ENCODE results near the gene SOCS1.
A peak's percentile ranks its signal among the peaks of the same experiment; 100 is the strongest.
"Not testable (repeated sequence)": the region's sequence is repeated elsewhere in the genome, so short reads cannot be mapped to it uniquely, and the experiment has no call there.

The SOCS1 gene

DNA sequence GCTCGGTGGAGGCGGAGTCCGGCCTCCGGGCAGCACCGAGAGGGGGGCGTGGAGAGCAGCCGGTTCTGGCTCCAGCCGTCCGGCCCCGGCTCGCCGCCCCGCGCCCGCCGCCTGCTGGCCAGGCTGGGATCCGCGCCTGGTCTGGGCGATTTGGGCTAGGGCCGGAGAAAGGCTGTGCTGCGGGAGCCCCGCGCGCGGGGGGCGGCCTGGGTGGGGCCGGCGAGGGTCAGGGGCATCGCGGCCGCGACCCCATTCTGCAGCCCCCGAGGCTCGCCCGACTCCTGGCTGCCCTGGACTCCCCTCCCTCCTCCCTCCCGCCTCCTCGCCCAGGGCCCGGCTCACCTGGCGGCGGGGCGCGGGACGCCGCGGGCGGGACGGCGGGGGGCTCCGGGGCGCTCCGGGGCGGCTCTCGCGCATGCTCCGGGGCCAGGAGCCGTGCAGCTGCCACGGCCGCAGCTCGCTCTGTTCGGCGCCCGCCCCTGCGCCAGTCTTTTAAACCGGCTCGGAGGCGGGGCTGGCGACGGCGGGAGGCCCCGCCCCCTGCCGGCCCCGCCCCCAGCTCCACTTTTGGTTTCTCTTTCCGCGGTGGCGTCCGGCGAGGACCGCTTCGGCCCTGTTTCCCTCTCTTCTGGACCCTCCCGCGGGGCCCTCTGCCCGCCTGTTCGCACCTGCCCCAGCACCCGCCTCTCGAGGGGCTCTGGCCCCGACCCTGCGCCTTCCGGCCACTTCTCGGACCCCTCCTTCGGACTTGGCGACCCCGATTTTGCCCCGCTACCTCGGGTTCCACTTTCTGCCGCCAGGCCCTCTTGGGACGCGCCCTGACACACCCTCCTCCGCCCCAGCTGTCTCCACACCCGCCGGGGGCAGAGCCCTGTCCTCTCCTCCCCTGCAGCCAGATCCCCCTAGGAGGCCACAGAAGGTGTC lies at the start of gene SOCS1:
Gene SOCS1, minus strand, starts transcription at position 468 of the 924 bp plus-strand sequence. CDS start 726 bp downstream, outside the sequence.
- peak; percentile 98 for DNase-seq

DNA sequence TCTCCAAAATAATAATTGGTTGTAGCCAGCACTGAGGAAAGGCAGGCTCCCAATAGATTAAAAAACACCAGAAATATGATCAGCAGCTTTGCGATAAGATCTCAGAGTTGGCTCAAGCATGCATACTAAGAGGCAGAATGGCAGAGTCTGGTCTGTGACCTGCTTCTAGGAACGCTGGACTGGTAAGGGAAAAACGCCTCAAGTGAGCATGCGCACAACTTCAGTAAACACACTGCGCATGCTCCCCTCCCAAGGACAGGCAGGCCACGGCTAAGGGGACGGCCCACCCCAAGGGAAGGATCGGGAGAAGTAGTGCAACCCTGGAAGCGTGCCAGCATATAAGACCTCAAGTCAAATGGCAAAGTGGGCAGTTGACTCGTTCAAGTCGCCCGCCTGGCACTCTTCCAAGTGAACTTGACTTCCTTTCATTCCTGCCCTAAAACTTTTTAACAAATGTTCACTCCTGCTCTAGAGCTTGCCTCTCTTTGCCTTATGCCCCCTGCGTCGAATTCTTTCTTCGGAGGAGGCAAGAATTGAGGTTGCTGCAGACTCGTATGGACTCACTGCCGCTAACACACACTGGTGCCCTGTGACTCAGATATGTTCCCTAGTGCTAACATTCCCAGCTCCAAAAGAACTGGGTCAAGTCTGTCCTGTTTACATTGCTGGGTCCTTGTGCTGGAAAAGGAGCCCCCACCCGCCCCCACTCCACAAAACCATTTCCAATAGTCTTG lies 47.6 kb upstream of the SOCS1 start:
- DNase-seq: no peak

DNA sequence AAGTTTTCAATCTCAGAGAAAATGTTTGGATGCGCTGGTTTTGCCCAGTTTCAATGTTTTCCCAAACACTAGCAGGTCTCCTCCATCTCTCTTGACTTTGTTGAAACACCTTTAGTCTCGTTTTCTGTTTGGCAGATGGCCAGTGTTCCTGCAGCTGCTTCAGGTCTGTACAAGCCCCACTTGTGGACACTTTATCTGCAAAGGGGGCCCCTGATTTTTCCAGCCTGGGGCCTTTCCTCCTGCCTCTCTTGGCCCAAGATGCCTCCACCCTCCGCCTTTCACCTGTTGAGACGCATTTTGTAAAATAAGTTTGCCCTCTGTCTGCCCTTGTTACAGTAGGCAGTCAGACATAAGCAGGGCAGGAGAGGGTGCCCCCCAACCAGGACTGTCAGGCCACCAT lies 47.0 kb upstream of the SOCS1 start:
- no peak for DNase-seq

DNA sequence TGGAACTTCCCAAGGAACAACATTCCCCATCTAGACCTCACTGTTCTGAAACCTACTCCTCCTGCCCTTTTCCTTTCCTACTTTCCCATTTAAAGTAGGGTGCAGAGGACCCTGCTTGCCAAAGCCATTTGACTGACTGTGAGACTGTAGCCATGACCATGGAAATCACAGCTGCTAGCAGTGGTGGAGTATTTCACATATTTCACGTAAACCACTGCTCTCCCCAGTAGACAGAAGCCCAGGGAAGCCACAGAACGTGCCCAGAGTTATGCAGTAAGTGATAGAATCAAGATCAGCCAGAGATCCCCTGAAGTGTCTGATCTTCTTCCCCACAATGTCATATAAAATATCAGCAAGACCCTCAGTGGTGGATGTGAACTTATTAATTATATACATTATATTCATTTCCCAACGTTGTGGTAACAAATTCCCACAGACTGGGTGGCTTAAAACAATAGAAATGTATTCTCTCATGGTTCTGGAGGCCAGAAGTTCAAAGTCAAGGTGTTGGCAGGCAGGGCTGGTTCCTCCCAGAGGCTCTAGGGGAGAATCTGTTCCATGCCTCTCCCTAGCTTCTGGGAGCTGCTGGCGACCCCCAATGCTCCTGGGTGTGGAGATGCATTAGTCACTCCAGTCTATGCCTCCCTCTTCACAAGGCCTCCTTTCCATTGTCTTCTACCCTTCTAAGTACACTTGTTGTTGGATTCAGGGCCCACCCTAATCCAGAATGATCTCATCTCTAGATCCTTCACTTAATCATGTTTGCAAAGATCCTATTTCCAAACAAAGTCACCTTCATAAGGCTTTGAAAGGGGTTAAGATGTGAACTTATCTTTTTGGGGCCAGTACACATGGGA lies 45.9 kb upstream of the SOCS1 start:
- DNase-seq: no peak

- no peak for DNase-seq
Observed at GRCh38 chr16:11300560-11300892, 44.5 kb upstream of the SOCS1 start.

DNA sequence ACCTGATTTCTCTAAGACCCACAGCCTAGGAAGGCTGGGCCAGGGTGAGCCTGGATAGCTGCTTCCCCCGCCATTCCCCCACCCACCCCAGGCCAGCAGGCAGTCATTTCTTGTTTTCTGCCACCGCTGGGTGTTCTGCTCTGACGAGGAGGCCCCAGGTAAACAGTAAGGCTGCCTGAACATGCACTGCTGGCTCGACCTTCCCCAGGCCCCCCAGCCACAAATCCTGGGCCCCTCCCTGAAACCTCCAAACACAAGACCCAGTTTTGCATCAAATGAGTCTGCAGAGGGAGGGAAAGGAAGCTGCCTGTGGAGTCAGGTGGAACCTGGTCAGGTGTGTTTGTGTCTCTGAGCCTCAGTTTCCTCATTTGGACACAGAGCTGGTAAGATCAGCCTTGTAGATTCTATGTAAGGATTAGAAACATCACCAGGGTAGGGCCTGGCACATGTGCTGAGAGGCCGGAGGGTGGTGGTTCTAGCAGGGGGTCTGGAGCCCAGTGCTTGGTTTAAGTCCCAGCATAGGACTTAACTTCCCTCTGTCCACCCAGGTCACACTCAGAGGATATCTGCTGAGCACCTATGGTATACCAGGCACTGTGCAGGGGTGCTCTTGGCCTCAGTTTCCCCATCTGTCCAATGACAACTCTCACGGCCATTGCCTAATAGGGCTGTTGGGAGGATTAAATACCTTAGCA lies 44.0 kb upstream of the SOCS1 start:
- DNase-seq: no peak

- DNase-seq: not testable (repeated sequence)
Observed at GRCh38 chr16:11298950-11299547, 43.0 kb upstream of the SOCS1 start.

DNA sequence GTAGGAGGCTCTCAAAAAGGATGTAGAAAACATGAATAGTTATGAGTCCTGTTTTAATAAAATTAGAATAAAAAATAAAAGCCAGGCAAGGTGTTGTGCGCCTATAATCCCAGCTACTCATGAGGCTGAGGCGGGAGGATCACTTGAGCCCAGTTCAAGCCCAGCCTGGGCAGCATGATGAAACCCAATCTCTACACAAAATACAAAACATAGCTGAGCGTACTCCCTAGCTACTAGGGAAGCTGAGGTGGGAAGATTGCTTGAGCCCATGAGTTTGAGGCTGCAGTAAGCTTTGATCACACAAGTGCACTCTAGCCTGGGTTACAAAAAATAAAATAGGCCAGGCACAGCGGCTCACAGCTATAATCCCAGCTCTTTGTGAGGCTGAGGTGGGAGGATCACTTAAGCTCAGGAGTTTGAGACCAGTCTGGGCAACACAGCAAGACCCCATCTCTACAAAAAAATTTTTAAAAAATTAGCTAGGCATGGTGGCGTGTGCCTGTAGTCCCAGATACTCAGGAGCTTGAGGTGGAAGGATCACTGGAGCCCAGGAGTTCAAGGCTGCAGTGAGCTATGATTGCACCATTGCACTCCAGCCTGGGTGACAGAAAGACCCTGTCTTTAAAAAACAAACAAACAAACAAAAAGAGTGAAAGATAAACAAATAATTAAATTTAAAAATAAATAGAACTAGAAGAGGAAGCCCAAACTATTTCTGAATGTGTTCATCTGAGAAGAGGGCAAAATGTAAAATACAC lies 42.3 kb upstream of the SOCS1 start:
- DNase-seq: no peak

GRCh38 chr16:11297492-11298142 lies 41.6 kb upstream of the SOCS1 start:
- DNase-seq: peak; percentile 82

- no peak for DNase-seq
Observed at GRCh38 chr16:11296706-11297491, 40.9 kb upstream of the SOCS1 start.

DNA sequence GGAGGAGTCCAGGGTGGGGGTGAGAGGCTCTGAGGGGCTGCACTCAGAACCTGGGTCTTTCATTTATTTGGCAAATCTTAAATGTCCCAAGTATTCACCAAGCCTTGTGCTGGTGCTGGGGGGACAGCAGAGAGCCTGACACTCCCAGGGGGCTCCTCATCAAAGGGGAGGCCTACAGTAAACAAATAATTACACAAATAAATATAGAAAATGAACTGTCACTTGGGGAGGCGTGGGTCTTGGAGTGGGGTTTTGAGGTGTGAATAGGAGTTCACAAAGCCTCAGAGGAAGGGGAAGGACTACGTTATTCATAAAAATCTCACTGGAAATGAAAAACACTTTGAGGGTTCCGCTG lies 40.3 kb upstream of the SOCS1 start:
- DNase-seq: no peak

DNA sequence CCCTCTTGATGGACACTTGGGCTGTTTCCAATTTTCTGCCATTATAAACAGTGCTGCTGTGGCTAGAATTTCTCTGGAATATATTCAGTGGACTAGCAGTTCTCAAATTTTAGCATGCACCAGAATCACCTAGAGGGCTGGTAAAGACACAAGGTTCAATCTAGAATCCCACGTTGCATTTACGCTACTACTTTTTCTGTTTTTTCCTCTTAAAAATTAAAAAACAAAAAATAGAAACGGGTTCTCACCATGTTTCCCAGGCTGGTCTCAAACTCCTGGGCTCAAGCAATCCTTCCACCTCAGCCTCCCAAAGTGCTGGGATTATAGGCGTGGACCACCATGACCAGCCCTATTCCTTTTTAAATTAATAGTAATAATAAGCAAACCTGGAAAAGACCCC lies 39.7 kb upstream of the SOCS1 start:
- DNase-seq: no peak

DNA sequence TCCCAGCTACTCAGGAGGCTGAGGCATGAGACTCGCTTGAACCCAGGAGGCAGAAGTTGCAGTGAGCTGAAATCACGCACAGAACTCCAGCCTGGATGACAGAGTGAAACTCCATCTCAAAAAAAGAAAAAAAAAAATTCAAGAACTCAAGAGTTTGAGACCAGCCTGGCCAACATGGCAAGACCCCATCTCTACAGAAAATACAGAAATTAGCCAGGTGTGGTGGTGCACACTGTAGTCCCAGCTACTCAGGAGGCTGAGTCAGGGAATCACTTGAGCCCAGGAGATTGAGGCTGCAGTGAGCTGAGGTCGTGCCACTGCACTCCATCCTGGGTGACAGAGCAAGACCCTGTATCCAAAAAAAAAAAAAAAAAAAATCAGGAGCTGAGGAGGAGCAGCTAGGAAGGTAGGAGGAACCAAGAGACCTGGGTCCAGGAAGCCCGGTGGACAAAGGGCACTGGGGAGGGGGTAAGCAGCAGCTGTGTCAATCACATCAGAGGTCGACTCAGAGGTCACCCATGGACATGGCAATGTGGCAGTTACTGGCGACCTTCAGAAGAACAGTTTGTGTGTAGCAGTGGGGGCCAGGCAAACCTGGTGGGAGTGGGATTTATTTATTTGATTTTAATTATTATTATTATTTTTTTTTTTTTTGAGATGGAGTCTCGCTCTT lies 36.2 kb upstream of the SOCS1 start:
- no peak for DNase-seq

DNA sequence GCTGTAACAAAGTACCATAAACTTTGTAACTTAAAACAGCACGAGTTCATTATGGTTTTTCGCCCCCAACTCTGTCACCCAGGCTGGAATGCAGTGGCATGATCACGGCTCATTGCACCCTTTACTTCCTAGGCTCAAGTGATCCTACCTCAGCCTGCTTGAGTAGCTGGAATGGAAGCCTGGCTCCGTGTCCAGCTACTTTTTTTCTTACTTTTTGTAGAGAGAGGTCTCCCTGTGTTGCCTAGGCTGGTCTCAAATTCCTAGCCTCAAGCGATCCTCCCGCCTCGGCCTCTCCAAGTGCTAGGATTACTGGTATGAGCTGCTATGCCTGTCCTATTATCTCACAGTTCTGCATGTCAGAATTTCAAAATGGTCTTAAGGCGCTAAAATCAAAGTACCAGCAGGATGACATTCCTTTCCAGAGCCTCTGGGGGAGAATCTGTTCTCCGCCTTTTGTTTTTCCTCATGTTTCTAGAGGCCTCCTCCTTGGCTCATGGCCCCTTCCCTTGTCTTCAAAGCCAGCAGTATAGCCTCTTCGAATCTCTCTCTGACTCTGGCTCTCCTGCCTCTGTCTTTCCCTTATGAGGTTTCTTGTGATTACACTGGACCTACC lies 35.2 kb upstream of the SOCS1 start:
- DNase-seq: no peak

DNA sequence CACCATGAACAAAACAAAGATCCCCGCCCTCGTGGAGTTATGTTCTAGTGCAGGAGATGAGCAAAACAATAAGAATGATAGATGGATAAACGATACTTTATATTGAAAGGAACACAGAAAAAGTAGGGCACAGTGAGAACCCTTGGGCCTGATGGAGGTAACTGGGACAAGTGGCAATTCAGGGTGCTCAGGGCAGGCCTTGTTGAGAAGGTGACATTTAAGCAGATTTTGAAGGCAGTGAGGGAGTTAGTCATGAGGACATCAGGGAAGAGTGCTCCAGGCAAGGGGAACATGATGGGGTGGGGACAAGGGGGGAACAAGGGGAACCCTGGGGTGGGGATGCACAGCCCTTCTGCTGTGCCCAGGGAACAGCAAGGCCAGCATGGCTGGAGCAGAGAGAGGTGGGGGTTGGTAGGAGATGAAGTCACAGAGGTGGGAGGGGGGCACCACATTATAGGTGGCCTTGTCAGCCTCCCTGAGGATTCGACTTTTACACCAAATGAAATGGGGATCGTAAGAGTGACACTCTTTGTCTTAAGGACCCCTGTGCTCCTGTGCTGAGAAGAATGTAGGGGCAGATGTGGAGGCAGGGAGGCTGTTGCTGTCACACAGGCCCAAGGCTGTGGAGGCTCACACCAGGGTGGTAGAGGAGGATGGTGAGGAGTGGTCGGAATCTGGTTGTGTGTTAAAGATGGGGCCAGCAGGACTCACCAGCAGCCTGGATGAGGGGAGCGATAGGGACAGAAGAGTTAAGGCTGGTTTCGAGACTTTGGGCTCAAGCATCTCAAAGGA lies 34.3 kb upstream of the SOCS1 start:
- no peak for DNase-seq

- DNase-seq: peak; percentile 37
Observed at GRCh38 chr16:11289696-11290095, 33.7 kb upstream of the SOCS1 start.

- no peak for DNase-seq
Observed at GRCh38 chr16:11289202-11289601, 33.2 kb upstream of the SOCS1 start.

DNA sequence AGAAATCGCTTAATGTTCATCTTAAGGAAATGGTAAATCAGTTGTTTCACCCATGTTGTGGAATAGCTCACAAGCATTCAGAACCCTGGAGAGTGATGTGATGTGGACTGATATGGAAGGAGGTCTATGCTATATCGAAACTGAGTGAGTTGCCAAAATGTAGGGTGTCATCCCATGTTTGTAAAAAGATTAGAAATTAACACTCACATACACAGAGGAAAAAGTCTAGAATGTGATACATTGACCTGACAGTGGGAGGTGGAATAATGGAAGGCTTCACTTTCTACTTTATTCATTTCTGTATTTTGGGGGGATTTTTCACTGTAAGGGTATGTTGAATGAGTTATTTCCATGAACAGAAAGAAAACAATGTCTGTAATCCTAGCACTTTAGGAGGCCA lies 29.8 kb upstream of the SOCS1 start:
- no peak for DNase-seq

Measured in suppressor macrophage treated with lipopolysaccharide for 4 hours (primary cell).